Mammary epithelial cell (primary cell): ENCODE results near the gene ING3.

Source experiments
- EZH2 ChIP-seq: IDR thresholded peaks from 2 replicates; pipeline ENCODE4 v1.6.1; 2012; ENCODE audit warnings: low read length, inconsistent platforms, borderline replicate concordance
- TF ChIP-seq, protein P1 (sequence below), 2 donors: IDR thresholded peaks in 1 of 2; conservative IDR thresholded peaks in 1 of 2; 2 replicates each; pipeline ENCODE4 v1.5.1; 2011 to 2012; ENCODE audit warnings: inconsistent platforms in 2 of 2, low read length in 2 of 2, mild to moderate bottlenecking in 2 of 2, control low read depth in 1 of 2, low read depth in 1 of 2; ENCODE audit not compliant: insufficient read depth in 1 of 2; ENCODE audit errors: extremely low read depth in 1 of 2

DNA sequence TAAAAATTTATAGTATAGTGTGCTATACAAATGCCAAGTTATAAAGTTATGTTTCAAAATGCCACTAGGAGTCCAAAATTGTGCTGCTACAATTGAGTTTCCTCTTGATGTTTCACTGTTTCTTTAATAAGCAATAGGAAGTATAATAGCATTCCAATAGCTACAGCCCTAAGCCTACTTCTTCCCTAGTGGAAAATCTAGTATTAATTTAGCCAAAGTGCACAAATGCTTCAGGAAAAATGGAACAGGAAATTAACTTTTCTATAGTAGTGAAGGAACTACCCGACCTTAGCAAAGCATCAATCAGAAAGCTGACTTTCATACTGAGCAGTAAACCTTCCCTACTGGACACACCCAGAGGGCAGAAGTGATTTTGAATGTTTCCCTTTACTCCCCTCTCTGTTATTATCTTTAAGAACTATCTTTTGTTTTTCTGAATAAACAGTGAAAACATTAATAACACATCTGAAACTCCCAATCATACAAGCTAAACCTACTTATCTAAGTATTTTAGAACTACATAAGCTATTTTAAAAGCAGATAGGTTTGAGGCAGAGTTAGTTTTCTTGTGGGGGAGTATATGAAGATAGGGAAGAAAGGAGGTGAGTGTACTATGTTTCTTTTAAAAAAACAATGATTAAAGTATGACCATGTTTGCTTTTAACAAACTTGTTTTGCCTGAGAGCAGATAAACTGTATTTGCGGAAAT, 51.6 kb downstream of the ING3 start:
- TF ChIP-seq, protein P1, sequence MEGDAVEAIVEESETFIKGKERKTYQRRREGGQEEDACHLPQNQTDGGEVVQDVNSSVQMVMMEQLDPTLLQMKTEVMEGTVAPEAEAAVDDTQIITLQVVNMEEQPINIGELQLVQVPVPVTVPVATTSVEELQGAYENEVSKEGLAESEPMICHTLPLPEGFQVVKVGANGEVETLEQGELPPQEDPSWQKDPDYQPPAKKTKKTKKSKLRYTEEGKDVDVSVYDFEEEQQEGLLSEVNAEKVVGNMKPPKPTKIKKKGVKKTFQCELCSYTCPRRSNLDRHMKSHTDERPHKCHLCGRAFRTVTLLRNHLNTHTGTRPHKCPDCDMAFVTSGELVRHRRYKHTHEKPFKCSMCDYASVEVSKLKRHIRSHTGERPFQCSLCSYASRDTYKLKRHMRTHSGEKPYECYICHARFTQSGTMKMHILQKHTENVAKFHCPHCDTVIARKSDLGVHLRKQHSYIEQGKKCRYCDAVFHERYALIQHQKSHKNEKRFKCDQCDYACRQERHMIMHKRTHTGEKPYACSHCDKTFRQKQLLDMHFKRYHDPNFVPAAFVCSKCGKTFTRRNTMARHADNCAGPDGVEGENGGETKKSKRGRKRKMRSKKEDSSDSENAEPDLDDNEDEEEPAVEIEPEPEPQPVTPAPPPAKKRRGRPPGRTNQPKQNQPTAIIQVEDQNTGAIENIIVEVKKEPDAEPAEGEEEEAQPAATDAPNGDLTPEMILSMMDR (conservative IDR thresholded peaks at IDR 0.05 in 1 of 2, IDR thresholded peaks at IDR 0.05 in 1 of 2; ENCODE audit: extremely low read depth in 1 of 2, insufficient read depth in 1 of 2, low read depth in 1 of 2, low read length in 2 of 2), result no peak
- no peak for TF ChIP-seq EZH2
